ENCODE results near the gene KIAA0825. TPM values are rescaled to one million over a fixed set of nuclear protein-coding genes. Genes with fewer than 3 reads are reported as not detected.

The KIAA0825 gene
- total and polyA plus RNA-seq, 2 of the 8 experiments (the other 6 are each of a cell fraction or from before 2014, with no cell fraction given) = 0.60 to 1.0 TPM

GRCh38 chr5:94197970-94198369 is 420.4 kb downstream of the KIAA0825 start (continued):
- TF ChIP-seq BACH1 (IDR thresholded peaks at IDR 0.05; ENCODE audit: low read length) (no peak), MAX (IDR thresholded peaks at IDR 0.05) (no peak), GABPA (IDR thresholded peaks at IDR 0.05; ENCODE audit: borderline replicate concordance, insufficient read depth, low read length) (no peak), RFX5 (IDR thresholded peaks at IDR 0.05; ENCODE audit: borderline replicate concordance, low read depth, low read length) (no peak), SP4 (IDR thresholded peaks at IDR 0.05; ENCODE audit: low read length) (no peak), CREB1 (IDR thresholded peaks at IDR 0.05) (no peak), RAD21 (IDR thresholded peaks at IDR 0.05 in 1 of 2, conservative IDR thresholded peaks at IDR 0.05 in 1 of 2; ENCODE audit: low read depth in 2 of 2, low read length in 2 of 2) (no peak)
